NCI-H345 (cell line): ENCODE results near the gene RIC1.
"Not testable (repeated sequence)": the region's sequence is repeated elsewhere in the genome, so short reads cannot be mapped to it uniquely, and the experiment has no call there.

Source experiments
- DNase-seq: peaks from one replicate; lab custom pipeline; 2025; lab: John Stamatoyannopoulos, UW

The RIC1 gene

GRCh38 chr9:5621327-5621726 is 7.6 kb upstream of the RIC1 start:
- no peak for DNase-seq

GRCh38 chr9:5622016-5622415 is 6.9 kb upstream of the RIC1 start:
- DNase-seq = no peak

- DNase-seq = no peak
Measured at GRCh38 chr9:5624655-5625054, 4.3 kb upstream of the RIC1 start.

DNA sequence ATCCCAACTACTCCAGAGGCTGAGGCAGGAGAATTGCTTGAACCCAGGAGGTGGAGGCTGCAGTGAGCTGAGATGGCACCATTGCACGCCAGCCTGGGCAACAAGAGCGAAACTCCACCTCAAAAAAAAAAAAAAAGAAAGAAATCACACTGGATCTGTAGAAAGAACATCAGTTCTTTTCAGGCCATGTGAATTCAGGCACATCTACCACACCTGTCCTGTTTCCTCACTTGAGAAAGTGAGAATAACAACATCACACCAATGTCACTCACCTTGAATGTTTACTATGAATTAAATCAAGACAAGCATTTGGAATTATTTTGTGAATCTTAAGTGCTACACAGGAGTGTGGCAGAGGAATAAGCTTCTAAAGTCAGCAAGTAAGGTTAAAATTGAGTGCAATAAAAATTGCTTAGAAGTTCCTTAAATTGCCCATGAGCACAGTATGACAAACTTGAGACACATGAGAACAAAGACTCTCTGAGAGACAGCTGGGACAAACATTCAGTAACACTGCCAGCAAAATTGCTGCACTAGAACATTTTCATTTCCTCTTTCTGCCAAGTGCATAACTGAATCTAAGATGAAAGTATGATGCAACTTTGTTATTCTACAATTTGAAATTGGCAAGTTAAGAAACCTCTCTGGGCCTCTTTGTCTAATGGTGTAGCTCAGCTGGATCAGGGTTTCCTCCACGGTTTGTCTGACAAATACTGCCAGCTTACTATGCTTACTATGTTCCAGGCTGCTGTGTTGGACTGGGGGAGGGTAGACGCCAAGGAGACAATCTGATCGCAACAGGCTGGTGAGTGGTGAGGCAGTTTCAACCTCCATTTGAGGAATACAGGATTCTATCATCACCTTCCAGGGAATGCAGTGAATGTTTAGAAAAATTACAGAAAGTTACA is 1.9 kb upstream of the RIC1 start:
- DNase-seq = peak; percentile 22

GRCh38 chr9:5627686-5628085 is 1.2 kb upstream of the RIC1 start:
- DNase-seq = not testable (repeated sequence)

DNA sequence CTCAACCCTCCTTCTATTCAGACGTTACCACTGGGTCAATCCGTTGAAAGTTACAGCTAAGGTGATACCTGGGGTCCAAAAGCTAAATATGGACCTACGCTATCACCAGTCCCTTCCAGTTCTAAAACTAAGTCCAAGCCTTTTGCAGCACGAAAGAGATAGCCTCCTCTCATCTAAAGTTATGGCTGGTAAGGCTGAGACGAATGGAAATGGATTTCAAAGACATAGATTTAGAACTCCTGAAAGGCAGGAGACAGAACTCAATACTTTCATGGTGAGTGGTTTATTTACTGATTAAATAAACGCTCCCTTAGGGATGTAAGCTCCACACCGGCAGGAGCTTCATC is 751 bp upstream of the RIC1 start:
- DNase-seq = no peak

- DNase-seq = peak; percentile 39
Measured at GRCh38 chr9:5629312-5630080, 589 bp downstream of the RIC1 start.

DNA sequence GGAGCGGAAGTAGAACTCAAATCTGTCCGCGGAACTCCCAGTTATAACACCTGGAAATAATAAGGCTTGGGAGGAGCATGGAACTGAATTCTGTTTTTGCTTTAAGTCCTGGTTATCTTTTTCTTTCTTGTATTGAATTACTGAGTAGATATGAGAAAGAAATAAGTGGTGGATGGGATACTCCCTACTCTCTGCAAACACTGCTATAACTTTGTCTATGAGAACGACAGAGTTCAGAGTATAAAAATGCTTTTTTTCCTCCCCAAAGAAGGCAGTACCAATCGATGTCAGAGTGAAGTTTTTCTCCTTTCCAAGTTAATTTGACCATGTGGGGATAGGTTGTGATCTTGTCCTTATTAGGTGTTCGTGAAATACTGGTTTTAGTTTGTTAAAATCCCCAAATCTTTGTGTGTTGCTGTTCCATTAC is 1.2 kb downstream of the RIC1 start:
- peak; percentile 13 for DNase-seq

- DNase-seq = no peak
Measured at GRCh38 chr9:5631026-5631425, 2.1 kb downstream of the RIC1 start.

GRCh38 chr9:5632540-5632939 is 3.6 kb downstream of the RIC1 start:
- no peak for DNase-seq

DNA sequence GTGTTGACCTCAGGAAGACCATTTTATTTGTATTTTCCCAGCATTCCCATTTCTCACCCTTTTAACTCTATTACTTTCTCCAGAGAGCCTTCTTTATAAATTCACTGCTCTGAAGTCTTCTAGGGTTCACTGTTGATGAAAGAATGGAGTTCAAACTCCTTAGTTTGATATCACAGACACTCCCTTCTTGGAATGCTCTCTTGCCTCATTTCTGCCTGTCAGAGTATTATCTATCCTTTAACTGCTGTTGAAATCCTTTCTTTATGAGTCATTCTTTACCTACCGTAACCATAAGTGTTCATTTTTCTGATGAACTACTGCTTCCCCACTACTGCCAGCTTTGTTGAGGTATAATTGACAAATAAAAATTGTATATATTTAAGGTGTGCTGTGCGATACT is 4.3 kb downstream of the RIC1 start:
- no peak for DNase-seq

DNA sequence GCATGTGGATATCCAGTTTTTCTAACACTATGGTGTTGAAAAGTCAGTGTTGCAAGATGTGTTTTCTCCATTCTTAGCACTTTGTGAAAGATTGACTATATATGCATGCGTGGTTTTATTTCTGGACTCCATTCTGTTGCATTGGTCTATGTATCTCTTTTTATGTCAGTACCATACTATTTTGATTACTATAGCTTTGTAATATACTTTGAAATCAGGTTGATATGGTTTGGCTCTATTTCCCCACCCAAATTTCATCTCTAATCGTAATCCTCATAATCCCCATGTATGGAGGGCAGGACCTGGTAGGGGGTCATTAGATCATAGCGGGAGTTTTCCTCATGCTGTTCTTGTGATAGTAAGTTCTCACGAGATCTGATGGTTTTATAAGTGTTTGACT is 6.5 kb downstream of the RIC1 start:
- no peak for DNase-seq

GRCh38 chr9:5639816-5640215 is 10.9 kb downstream of the RIC1 start:
- DNase-seq = no peak

GRCh38 chr9:5642170-5642569 is 13.3 kb downstream of the RIC1 start:
- DNase-seq = no peak

DNA sequence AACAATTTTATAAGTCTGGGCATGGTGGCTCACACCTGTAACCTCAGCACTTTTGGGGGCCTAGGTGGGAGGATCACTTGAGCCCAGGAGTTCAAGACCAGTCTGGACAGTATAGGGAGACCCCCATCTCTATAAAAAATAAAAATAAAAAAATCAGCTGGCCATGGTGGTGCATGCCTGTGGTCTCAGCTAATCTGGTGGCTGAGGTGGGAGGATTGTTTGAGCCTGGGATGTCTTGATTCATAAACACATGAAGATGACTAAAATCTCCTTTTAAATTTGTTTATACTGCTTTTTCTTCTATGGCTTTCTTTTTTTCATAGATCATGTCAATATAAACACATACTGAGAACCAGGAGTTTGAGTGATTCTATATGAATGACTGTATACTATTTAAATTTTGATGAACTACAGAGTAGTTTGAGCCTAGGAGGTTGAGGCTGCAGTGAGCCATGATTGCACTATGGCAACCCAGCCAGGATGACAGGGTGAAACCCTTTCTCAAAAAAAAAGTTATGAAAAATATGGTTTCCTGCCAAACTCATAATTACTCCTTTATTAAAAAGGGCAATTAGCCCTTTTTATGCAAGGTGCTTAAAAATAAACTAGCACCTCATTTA is 14.2 kb downstream of the RIC1 start:
- no peak for DNase-seq

- no peak for DNase-seq
Measured at GRCh38 chr9:5644501-5644900, 15.6 kb downstream of the RIC1 start.

GRCh38 chr9:5646116-5646515 is 17.2 kb downstream of the RIC1 start:
- DNase-seq = no peak

GRCh38 chr9:5650356-5651105 is 21.6 kb downstream of the RIC1 start:
- DNase-seq = no peak

DNA sequence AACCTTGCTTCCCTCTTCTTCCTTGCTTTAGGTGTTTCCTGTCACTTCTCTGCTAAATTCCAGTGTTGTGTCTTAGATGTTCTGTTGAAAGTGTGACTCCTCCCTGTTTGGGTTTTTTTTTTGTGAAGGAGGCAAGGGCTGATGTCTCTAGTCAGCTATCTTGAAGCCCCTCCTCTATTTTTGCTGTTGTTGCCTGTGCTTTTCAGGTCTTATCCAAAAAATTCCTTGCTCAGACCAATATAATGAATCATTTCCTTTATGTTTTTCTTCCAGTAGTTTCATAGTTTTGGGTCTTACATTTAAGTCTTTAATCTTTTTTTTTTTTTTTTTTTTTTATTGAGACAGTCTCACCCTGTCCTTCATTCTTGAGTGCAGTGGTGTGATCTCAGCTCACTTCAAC is 22.3 kb downstream of the RIC1 start:
- no peak for DNase-seq

DNA sequence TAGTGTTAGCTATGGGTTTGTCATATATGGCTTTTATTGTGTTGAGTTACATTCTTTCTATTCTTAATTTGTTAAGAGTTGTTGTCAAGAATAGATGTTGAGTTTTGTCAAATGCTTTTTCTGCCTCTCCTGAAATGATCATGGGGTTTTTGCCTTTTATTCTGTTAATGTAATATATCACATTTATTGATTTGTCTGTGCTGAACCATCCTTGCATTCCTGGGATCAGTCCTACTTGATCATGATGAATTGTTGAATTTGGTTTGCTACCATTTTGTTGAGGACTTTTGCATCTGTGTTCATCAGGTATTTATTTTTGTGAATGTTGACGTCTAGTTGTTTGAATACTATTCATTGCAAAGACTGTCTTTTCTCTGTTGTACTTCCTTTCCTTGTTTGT is 23.9 kb downstream of the RIC1 start:
- DNase-seq = no peak

DNA sequence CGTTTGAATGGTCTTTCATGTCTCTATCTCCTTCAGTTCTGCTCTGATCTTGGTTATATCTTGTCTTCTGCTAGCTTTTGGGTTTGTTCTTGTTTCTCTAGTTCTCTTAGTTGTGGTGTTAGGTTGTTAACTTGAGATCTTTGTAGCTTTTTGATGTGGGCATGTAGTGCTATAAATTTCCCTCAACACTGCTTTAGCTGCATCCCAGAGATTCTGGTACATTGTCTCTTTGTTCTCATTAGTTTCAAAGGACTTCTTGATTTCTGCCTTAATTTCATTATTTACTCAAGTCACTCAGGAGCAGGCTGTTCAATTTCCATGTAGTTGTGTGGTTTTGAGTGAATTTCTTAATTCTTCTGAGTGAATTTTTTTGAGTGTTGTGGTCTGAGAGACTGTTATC is 33.9 kb downstream of the RIC1 start:
- DNase-seq = not testable (repeated sequence)

GRCh38 chr9:5665059-5665458 is 36.2 kb downstream of the RIC1 start:
- no peak for DNase-seq
